Lower leg skin (tissue), 4 donors: Measurements from ENCODE around the gene GAS7. TPM values are rescaled to one million over a fixed set of nuclear protein-coding genes. Genes with fewer than 3 reads are reported as not detected.

Source experiments
- DNase-seq, 2 donors: peaks; one replicate each; pipeline ENCODE4 v3.0.0-alpha.2; 2019; ENCODE audit warnings: low spot score in 2 of 2
- H3K4me3 ChIP-seq: fragments of 200-600 bp; sonication (generic); 2 replicates; pipeline ENCODE4 v1.5.1; 2017; ENCODE audit warnings: mild to moderate bottlenecking, low read depth; ENCODE audit not compliant: poor library complexity, severe bottlenecking
- CTCF ChIP-seq, 3 donors: fragments of 450-650 bp; IDR thresholded peaks; one replicate each; pipeline ENCODE4 v1.5.1; 2016; ENCODE audit warnings: antibody characterized with exemption in 3 of 3, mild to moderate bottlenecking in 3 of 3, moderate library complexity in 2 of 3
- POLR2A ChIP-seq, 2 donors: fragments of 450-650 bp; IDR thresholded peaks; one replicate each; pipeline ENCODE4 v1.6.1; 2016 to 2017; ENCODE audit warnings: antibody characterized with exemption in 2 of 2, mild to moderate bottlenecking in 1 of 2, moderate library complexity in 1 of 2
- WGBS, 2 donors: methylation state at CpG; one replicate each; pipeline ENCODE4 v1.1.5; 2018; 5-methylcytosine and 5-hydroxymethylcytosine counted together
- intact Hi-C: fragments of 100-400 bp; cut with DNase I; formaldehyde crosslinking; loops from one replicate; pipeline ENCODE4 v1.15.0; 2023; ENCODE audit warnings: low total_unique reads
- total RNA-seq, 4 donors: library from RNA; depleted of rRNA; stranded (reverse); fragments of >200 nt; gene quantifications; one replicate each; pipeline ENCODE4 v1.1.0, GENCODE V29; 2016

GAS7 gene
- total RNA-seq, 4 donors from 2014 or later, result 97.8 to 148 (median 117) TPM

- intact Hi-C loops, result no loop called here
- TF ChIP-seq CTCF (IDR thresholded peaks at IDR 0.05), result no peak
- no peak for TF ChIP-seq POLR2A (IDR thresholded peaks at IDR 0.05)
- DNase-seq, result no peak
- no peak overlapping the region for H3K4me3 ChIP-seq
Measured at GRCh38 chr17:9883451-9883850, 315.0 kb downstream of the GAS7 start.

- intact Hi-C loops, result no loop called here
- 60 to 76% methylated on average over 3 of the region's 3 CpGs for WGBS, 2 donors
- no peak for TF ChIP-seq CTCF (IDR thresholded peaks at IDR 0.05)
- TF ChIP-seq POLR2A (IDR thresholded peaks at IDR 0.05), result no peak
- H3K4me3 ChIP-seq, result no peak overlapping the region
- DNase-seq, result peak; percentile 20 to 32
Measured at GRCh38 chr17:9880582-9880999, 317.8 kb downstream of the GAS7 start.

GRCh38 chr17:9878786-9879525, 319.4 kb downstream of the GAS7 start:
- WGBS, 2 donors, result 82 to 88% methylated on average over 8 of the region's 8 CpGs
- peak in 1 of 2 donors; percentile 23 for DNase-seq
- TF ChIP-seq CTCF (IDR thresholded peaks at IDR 0.05), result no peak
- TF ChIP-seq POLR2A (IDR thresholded peaks at IDR 0.05), result no peak
- intact Hi-C loops, result no loop called here
- no peak overlapping the region for H3K4me3 ChIP-seq

- intact Hi-C loops, result no loop called here
- TF ChIP-seq POLR2A (IDR thresholded peaks at IDR 0.05), result no peak
- H3K4me3 ChIP-seq, result no peak overlapping the region
- WGBS, 2 donors, result 73 to 76% methylated on average over 3 of the region's 3 CpGs
- peak in 1 of 2 donors; percentile 29 for DNase-seq
Measured at GRCh38 chr17:9878356-9878755, 320.1 kb downstream of the GAS7 start.

- intact Hi-C loops, result no loop called here
- no peak for DNase-seq
- no peak overlapping the region for H3K4me3 ChIP-seq
- TF ChIP-seq POLR2A (IDR thresholded peaks at IDR 0.05) (no peak), CTCF (IDR thresholded peaks at IDR 0.05) (no peak)
- WGBS, 2 donors, result 30 to 43% methylated on average over 3 of the region's 3 CpGs
Measured at GRCh38 chr17:9875441-9875840, 323.0 kb downstream of the GAS7 start.

- no peak overlapping the region for H3K4me3 ChIP-seq
- intact Hi-C loops, result no loop called here
- TF ChIP-seq CTCF (IDR thresholded peaks at IDR 0.05), result no peak
- TF ChIP-seq POLR2A (IDR thresholded peaks at IDR 0.05), result no peak
- peak in 1 of 2 donors; percentile 20 for DNase-seq
- 79 to 93% methylated on average over 3 of the region's 3 CpGs for WGBS, 2 donors
Measured at GRCh38 chr17:9874722-9875121, 323.7 kb downstream of the GAS7 start.
